Vagina (tissue), 2 donors: Measurements from ENCODE around the gene GART.

Experiments
- CTCF ChIP-seq, 3 experiments: fragments of 450-650 bp in 2 of 3; fragments of 200-600 bp in 1 of 3; sonication (generic) in 1 of 3; IDR thresholded peaks; one replicate each; pipeline ENCODE4 v1.5.1; 2017 to 2019; ENCODE audit warnings: antibody characterized with exemption in 3 of 3, mild to moderate bottlenecking in 2 of 3, moderate library complexity in 2 of 3
- POLR2A ChIP-seq, 2 donors: fragments of 450-650 bp; IDR thresholded peaks; one replicate each; pipeline ENCODE4 v1.6.1; 2017; ENCODE audit warnings: antibody characterized with exemption in 2 of 2, mild to moderate bottlenecking in 2 of 2, moderate library complexity in 2 of 2

GRCh38 chr21:33542640-33543504 is 955 bp upstream of the GART start, which contains the start of gene SON:
- TF ChIP-seq POLR2A (IDR thresholded peaks at IDR 0.05) (peak; percentile 11 to 75), CTCF (IDR thresholded peaks at IDR 0.05) (no peak)
